GM12878 (cell line): ENCODE data around the gene CCT8L2. TPM values are rescaled to one million over a fixed set of nuclear protein-coding genes. Genes with fewer than 3 reads are reported as not detected.
"Not testable (repeated sequence)": the region's sequence is repeated elsewhere in the genome, so short reads cannot be mapped to it uniquely, and the experiment has no call there.

ENCODE experiments used
- ATAC-seq: fragments of 200-7000 bp; cut with Tn5 transposase; 3 replicates; pipeline ENCODE4 v1.9.1; 2020; ENCODE audit warnings: mild to moderate bottlenecking, moderate library complexity
- Bru-seq: library from RNA; stranded (reverse); fragments of 400-500 nt; gene quantifications from one replicate; lab custom pipeline; 2021; lab: Mats Ljungman, UMichigan
- BruChase-seq, 2 experiments: library from RNA; stranded (reverse); fragments of 400-500 nt; gene quantifications; one replicate each; lab custom pipeline; 2021; lab: Mats Ljungman, UMichigan
- BruUV-seq: library from RNA; stranded (reverse); fragments of 400-500 nt; replicated peaks from 2 replicates; lab custom pipeline; 2021; lab: Mats Ljungman, UMichigan
- CTCF ChIA-PET: fragments of 300-600 bp; sonication (Branson Sonifier 250); formaldehyde crosslinking; extraction: SDS; loops from one replicate; lab custom pipeline; 2021; ENCODE audit warnings: inconsistent platforms; lab: Yijun Ruan, JAX
- POLR2A ChIA-PET: fragments of 350-600 bp; formaldehyde crosslinking; extraction: SDS; loops from one replicate; lab custom pipeline; 2021; ENCODE audit warnings: inconsistent platforms; lab: Charles Lee
- RAD21 ChIA-PET: fragments of 300-600 bp; sonication (Branson Sonifier 250); formaldehyde crosslinking; loops from one replicate; lab custom pipeline; 2023; ENCODE audit warnings: antibody characterized with exemption; ENCODE audit not compliant: unreplicated experiment; lab: Charles Lee
- SMC1A ChIA-PET: fragments of 300-600 bp; sonication (Branson Sonifier 250); formaldehyde crosslinking; loops from one replicate; lab custom pipeline; 2023; ENCODE audit not compliant: unreplicated experiment, uncharacterized antibody; lab: Charles Lee
- DNase-seq: peaks from one replicate; pipeline ENCODE4 v3.0.0-alpha.2; 2011; ENCODE audit warnings: low read depth, low spot score
- FAIRE-seq: peaks from 3 replicates; lab custom pipeline; 2011; peaks lifted over from hg19 to GRCh38; lab: Jason Lieb, UNC
- H2AFZ ChIP-seq: 2 replicates; pipeline ENCODE4 v1.6.0; 2011; ENCODE audit warnings: low read depth, low read length, control low read depth; ENCODE audit not compliant: control insufficient read depth
- H3K27ac ChIP-seq: 2 replicates; pipeline ENCODE4 v1.5.1; 2011; ENCODE audit warnings: control low read depth; ENCODE audit not compliant: control insufficient read depth, insufficient read depth
- H3K27me3 ChIP-seq, 2 experiments: replicated peaks in 1 of 2; 2 replicates each; pipeline versions ENCODE4 v1.6.0 to v1.6.1; 2011; ENCODE audit warnings: low read length in 1 of 2; ENCODE audit not compliant: control insufficient read depth in 2 of 2, insufficient read depth in 2 of 2
- H3K36me3 ChIP-seq, 2 experiments: 2 replicates each; pipeline ENCODE4 v1.5.1; 2011; ENCODE audit warnings: low read length in 1 of 2; ENCODE audit not compliant: control insufficient read depth in 2 of 2, insufficient read depth in 2 of 2
- H3K4me1 ChIP-seq: 2 replicates; pipeline ENCODE4 v1.6.1; 2011; ENCODE audit warnings: mild to moderate bottlenecking, low read length, moderate library complexity, mixed read lengths; ENCODE audit not compliant: control insufficient read depth, insufficient read depth
- H3K4me2 ChIP-seq: 2 replicates; pipeline ENCODE4 v1.6.0; 2011; ENCODE audit warnings: control low read depth; ENCODE audit not compliant: control insufficient read depth, insufficient read depth
- H3K4me3 ChIP-seq: fragments of 200-600 bp; sonication (generic); 2 replicates; pipeline ENCODE4 v1.5.1; 2016
- H3K79me2 ChIP-seq: 2 replicates; pipeline ENCODE4 v1.6.0; 2011; ENCODE audit warnings: low read length; ENCODE audit not compliant: control insufficient read depth, insufficient read depth
- H3K9ac ChIP-seq: 2 replicates; pipeline ENCODE4 v1.8.0; 2011; ENCODE audit warnings: low read length, control low read depth, mixed read lengths; ENCODE audit not compliant: control insufficient read depth, insufficient read depth
- H3K9me3 ChIP-seq: replicated peaks from 3 replicates; pipeline ENCODE4 v1.5.1; 2011; ENCODE audit warnings: mild to moderate bottlenecking, low read length; ENCODE audit not compliant: control insufficient read depth, insufficient read depth
- H4K20me1 ChIP-seq: 2 replicates; pipeline ENCODE4 v1.6.0; 2011; ENCODE audit not compliant: control insufficient read depth, insufficient read depth
- WGBS: methylation state at CpG from one replicate; pipeline ENCODE4 v1.1.6; 2016; ENCODE audit warnings: low lambda C conversion rate; ENCODE audit not compliant: insufficient replicate concordance, insufficient coverage; ENCODE audit errors: missing lambda C conversion rate; 5-methylcytosine and 5-hydroxymethylcytosine counted together
- in situ Hi-C: fragments of 300-500 bp; cut with MboI; formaldehyde crosslinking; loops from 9 replicates; pipeline ENCODE4 v1.14.3; 2018; ENCODE audit warnings: mixed read lengths
- intact Hi-C: fragments of 100-400 bp; cut with micrococcal nuclease; formaldehyde crosslinking; loops from one replicate; pipeline ENCODE4 v1.14.2; 2022; ENCODE audit not compliant: unreplicated experiment
- long read RNA-seq, 2 experiments: library from polyadenylated mRNA; unstranded; transcript quantifications; one replicate each; pipeline ENCODE4 v2.0.0, GENCODE V29; 2019 to 2020
- polyA minus RNA-seq, 3 experiments: library from RNA; depleted of rRNA, polyadenylated mRNA; stranded (reverse); fragments of >200 nt; gene quantifications; 2 replicates each; pipeline ENCODE4 v1.2.3, GENCODE V29; 2011
- polyA plus RNA-seq, 11 experiments: library from polyadenylated mRNA; depleted of rRNA in 4 of 11; unstranded in 6 of 11; stranded (reverse) in 5 of 11; fragments of >200 nt; fragmentation: Nextera tagmentation in 4 of 11; fragmentation: Illumina TruSeq in 1 of 11; extraction: Ambion mirVana in 4 of 11; extraction: Trizol in 1 of 11; gene quantifications; 1 replicate in 1 of 11; 2 replicates in 10 of 11; pipeline versions ENCODE4 v1.2.1 to v1.2.3, GENCODE V29; 2011 to 2016; ENCODE audit warnings: inconsistent platforms in 2 of 11, missing spikeins in 2 of 11, low read depth in 1 of 11
- total RNA-seq, 4 experiments: library from RNA; depleted of rRNA in 3 of 4; stranded (reverse); fragments of >200 nt in 3 of 4; fragmentation: Illumina TruSeq in 1 of 4; extraction: Trizol in 1 of 4; gene quantifications; 2 replicates each; pipeline versions ENCODE4 v1.2.1 to v1.2.3, GENCODE V29; 2013 to 2021

CCT8L2 gene
- not detected in 2 replicates for total RNA-seq (2013; cell fraction: nucleolus; rRNA removed)
- total RNA-seq (2014; rRNA removed) = not detected in 2 replicates
- total RNA-seq (2014; rRNA removed; fragmentation: Illumina TruSeq; extraction: Trizol) = not detected in 2 replicates
- not detected in 2 replicates for total RNA-seq (2021)
- polyA plus RNA-seq (2011; ENCODE audit: low read depth) = not detected
- polyA plus RNA-seq (2011; rRNA removed) = not detected in 2 replicates
- not detected in 2 replicates for polyA plus RNA-seq (2011; cell fraction: cytosol; rRNA removed)
- not detected in 2 replicates for polyA plus RNA-seq (2011; cell fraction: nucleus; rRNA removed)
- not detected in 2 replicates for polyA plus RNA-seq (2012)
- not detected in 2 replicates for polyA plus RNA-seq (2014; fragmentation: Illumina TruSeq; extraction: Trizol)
- not detected for polyA plus RNA-seq (2014; fragmentation: Nextera tagmentation; extraction: Ambion mirVana)
- not detected in 2 replicates for polyA plus RNA-seq (2014; rRNA removed)
- not detected for polyA plus RNA-seq (2016; fragmentation: Nextera tagmentation; extraction: Ambion mirVana)
- polyA minus RNA-seq (2011; rRNA and poly(A)+ RNA removed) = not detected in 2 replicates
- polyA minus RNA-seq (2011; cell fraction: cytosol; rRNA and poly(A)+ RNA removed) = not detected in 2 replicates
- polyA minus RNA-seq (2011; cell fraction: nucleus; rRNA and poly(A)+ RNA removed) = not detected in 2 replicates
- not detected for Bru-seq, nascent RNA
- BruChase-seq, experiment 1, labeled RNA remaining after a 6-hour chase = not detected
- BruChase-seq, experiment 2, labeled RNA remaining after a 2-hour chase = not detected
- long read RNA-seq, experiment 1 = 0 reads
- long read RNA-seq, experiment 2 = 0 reads

DNA sequence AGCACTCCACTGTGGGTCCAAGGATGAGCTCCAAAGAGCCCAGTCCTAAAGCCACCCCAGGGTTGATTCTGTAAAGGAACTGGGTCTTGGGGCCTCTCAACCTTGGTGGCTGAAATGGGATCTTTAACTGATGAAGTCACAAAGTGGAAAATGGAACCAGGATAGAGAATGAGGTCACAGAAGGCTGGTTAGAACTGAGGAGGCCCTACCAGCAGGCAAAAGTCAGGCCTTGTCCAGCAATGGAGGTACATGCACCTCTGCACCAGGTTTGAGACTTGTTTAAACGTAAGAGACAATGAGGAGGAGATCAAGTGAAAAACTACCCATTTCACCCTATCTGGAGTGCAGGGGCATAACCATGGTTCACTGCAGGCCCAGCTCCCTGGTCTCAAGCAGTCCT is at the start of gene CCT8L2:
TSS of gene CCT8L2 (minus strand) at position 101 of the 400 bp plus-strand sequence. CDS start 260 bp downstream, outside the sequence.
- H3K9me3 ChIP-seq, H3K79me2 ChIP-seq, in situ Hi-C loops, H3K4me1 ChIP-seq, BruUV-seq, RAD21 ChIA-PET, H4K20me1 ChIP-seq, CTCF ChIA-PET, H3K4me2 ChIP-seq, POLR2A ChIA-PET, DNase-seq, H2AFZ ChIP-seq, ATAC-seq, H3K27ac ChIP-seq, FAIRE-seq, H3K4me3 ChIP-seq, H3K36me3 ChIP-seq, SMC1A ChIA-PET, intact Hi-C loops, H3K27me3 ChIP-seq, H3K9ac ChIP-seq: not testable (repeated sequence)
- WGBS = 7% methylated on average over 1 of the region's 1 CpG

GRCh38 chr22:16635442-16635841 is 42.8 kb upstream of the CCT8L2 start:
- BruUV-seq, ATAC-seq, H4K20me1 ChIP-seq, RAD21 ChIA-PET, H3K9me3 ChIP-seq, H3K9ac ChIP-seq, H3K27ac ChIP-seq, SMC1A ChIA-PET, H3K36me3 ChIP-seq, FAIRE-seq, intact Hi-C loops, DNase-seq, H3K4me2 ChIP-seq, POLR2A ChIA-PET, H3K4me1 ChIP-seq, H3K27me3 ChIP-seq, H2AFZ ChIP-seq, CTCF ChIA-PET, H3K79me2 ChIP-seq, in situ Hi-C loops, H3K4me3 ChIP-seq: not testable (repeated sequence)
- 17% methylated on average over 1 of the region's 1 CpG for WGBS

GRCh38 chr22:16634092-16634491 is 41.5 kb upstream of the CCT8L2 start:
- DNase-seq, H3K4me1 ChIP-seq, BruUV-seq, H3K4me2 ChIP-seq, FAIRE-seq, intact Hi-C loops, H2AFZ ChIP-seq, SMC1A ChIA-PET, H3K4me3 ChIP-seq, RAD21 ChIA-PET, H3K27me3 ChIP-seq, H3K36me3 ChIP-seq, CTCF ChIA-PET, H3K9ac ChIP-seq, H3K79me2 ChIP-seq, H3K27ac ChIP-seq, POLR2A ChIA-PET, in situ Hi-C loops, H4K20me1 ChIP-seq, ATAC-seq, H3K9me3 ChIP-seq: not testable (repeated sequence)
